OCI-LY3 (cell line): Measurements from ENCODE around the gene DDX51.

Source experiments
- CTCF ChIP-seq: fragments of 200-600, 300-600 bp; sonication (generic); IDR thresholded peaks from 2 replicates; pipeline ENCODE4 v1.5.1; 2014; ENCODE audit warnings: antibody characterized with exemption, low read length, low read depth
- EZH2phosphoT487 ChIP-seq: fragments of 200-600 bp; shearing (Covaris generic); IDR thresholded peaks from 2 replicates; pipeline ENCODE4 v1.6.1; 2018; ENCODE audit warnings: antibody characterized with exemption, mixed run types, low read depth

- TF ChIP-seq CTCF: no peak
- no peak for TF ChIP-seq EZH2phosphoT487
Measured at GRCh38 chr12:132190834-132191500, 46.8 kb upstream of the DDX51 start.
